NT2/D1 (cell line): Measurements from ENCODE around the gene TBL1X.

Experiments
- DNase-seq: peaks from one replicate; pipeline ENCODE4 v3.0.0-alpha.2; 2011; ENCODE audit warnings: low read depth, low spot score
- H3K27me3 ChIP-seq: 2 replicates; pipeline ENCODE4 v1.6.0; 2011; ENCODE audit warnings: mild to moderate bottlenecking; ENCODE audit not compliant: insufficient read length, insufficient read depth
- H3K36me3 ChIP-seq: 2 replicates; pipeline ENCODE4 v1.6.1; 2011; ENCODE audit warnings: mild to moderate bottlenecking, low read length, mixed read lengths; ENCODE audit not compliant: insufficient read depth, insufficient read length
- H3K4me1 ChIP-seq: 2 replicates; pipeline ENCODE4 v1.5.1; 2011; ENCODE audit not compliant: insufficient read depth, insufficient read length
- H3K4me3 ChIP-seq: 2 replicates; pipeline ENCODE4 v1.5.1; 2011; ENCODE audit warnings: low read depth; ENCODE audit not compliant: insufficient read length
- H3K9ac ChIP-seq: 2 replicates; pipeline ENCODE4 v1.6.0; 2011; ENCODE audit warnings: low read depth; ENCODE audit not compliant: insufficient read length
- H3K9me3 ChIP-seq: 2 replicates; pipeline ENCODE4 v1.5.1; 2011; ENCODE audit warnings: mild to moderate bottlenecking, low read length; ENCODE audit not compliant: insufficient read depth
- SUZ12 ChIP-seq: IDR thresholded peaks from 2 replicates; pipeline ENCODE4 v1.6.1; 2011; ENCODE audit not compliant: insufficient read length, insufficient read depth; ENCODE audit errors: extremely low read depth
- YY1 ChIP-seq: IDR thresholded peaks from 2 replicates; pipeline ENCODE4 v1.6.1; 2011; ENCODE audit not compliant: insufficient read length, insufficient read depth
- ZNF274 ChIP-seq: IDR thresholded peaks from 2 replicates; pipeline ENCODE4 v1.6.1; 2011; ENCODE audit warnings: mild to moderate bottlenecking, low read depth, low read length

The TBL1X gene

GRCh38 chrX:9593756-9594155 lies 128.9 kb downstream of the TBL1X start:
- Histone ChIP-seq H3K9ac (no peak overlapping the region), H3K9me3 (no peaks in the 10 kb centered on the region), H3K27me3 (no peaks in the 10 kb centered on the region), H3K36me3 (peaks cover 5% of the 10 kb centered on the region), H3K4me3 (no peak overlapping the region), H3K4me1 (peaks cover 2% of the 10 kb centered on the region)
- no peak for DNase-seq
- TF ChIP-seq ZNF274: no peak
- TF ChIP-seq YY1: no peak
- TF ChIP-seq SUZ12: no peak

GRCh38 chrX:9595174-9595573 lies 130.3 kb downstream of the TBL1X start:
- Histone ChIP-seq H3K9me3 (no peaks in the 10 kb centered on the region), H3K36me3 (peaks cover 7% of the 10 kb centered on the region), H3K9ac (no peak overlapping the region), H3K4me3 (no peak overlapping the region), H3K4me1 (peaks cover 2% of the 10 kb centered on the region), H3K27me3 (no peaks in the 10 kb centered on the region)
- DNase-seq: no peak
- TF ChIP-seq SUZ12 (no peak), ZNF274 (no peak), YY1 (no peak)

GRCh38 chrX:9596837-9597236 lies 132.0 kb downstream of the TBL1X start:
- H3K9ac ChIP-seq: no peak overlapping the region
- H3K4me3 ChIP-seq: no peak overlapping the region
- H3K4me1 ChIP-seq: peaks cover 2% of the 10 kb centered on the region
- DNase-seq: no peak
- TF ChIP-seq ZNF274: no peak
- TF ChIP-seq YY1: no peak
- no peak for TF ChIP-seq SUZ12
- H3K36me3 ChIP-seq: peaks cover 2% of the 10 kb centered on the region
- H3K9me3 ChIP-seq: no peaks in the 10 kb centered on the region
- no peaks in the 10 kb centered on the region for H3K27me3 ChIP-seq

- Histone ChIP-seq H3K9me3 (no peaks in the 10 kb centered on the region), H3K27me3 (no peaks in the 10 kb centered on the region), H3K9ac (no peak overlapping the region), H3K36me3 (peaks cover 2% of the 10 kb centered on the region), H3K4me1 (peaks cover 2% of the 10 kb centered on the region), H3K4me3 (no peak overlapping the region)
- no peak for TF ChIP-seq ZNF274
- no peak for TF ChIP-seq YY1
- no peak for TF ChIP-seq SUZ12
- no peak for DNase-seq
Observed at GRCh38 chrX:9597361-9598035, 132.6 kb downstream of the TBL1X start.

- Histone ChIP-seq H3K4me3 (no peak overlapping the region), H3K9ac (no peak overlapping the region), H3K36me3 (peaks cover 3% of the 10 kb centered on the region), H3K9me3 (no peaks in the 10 kb centered on the region), H3K4me1 (peaks cover 2% of the 10 kb centered on the region), H3K27me3 (no peaks in the 10 kb centered on the region)
- TF ChIP-seq YY1 (no peak), SUZ12 (no peak), ZNF274 (no peak)
- DNase-seq: no peak
Observed at GRCh38 chrX:9598344-9598743, 133.5 kb downstream of the TBL1X start.

DNA sequence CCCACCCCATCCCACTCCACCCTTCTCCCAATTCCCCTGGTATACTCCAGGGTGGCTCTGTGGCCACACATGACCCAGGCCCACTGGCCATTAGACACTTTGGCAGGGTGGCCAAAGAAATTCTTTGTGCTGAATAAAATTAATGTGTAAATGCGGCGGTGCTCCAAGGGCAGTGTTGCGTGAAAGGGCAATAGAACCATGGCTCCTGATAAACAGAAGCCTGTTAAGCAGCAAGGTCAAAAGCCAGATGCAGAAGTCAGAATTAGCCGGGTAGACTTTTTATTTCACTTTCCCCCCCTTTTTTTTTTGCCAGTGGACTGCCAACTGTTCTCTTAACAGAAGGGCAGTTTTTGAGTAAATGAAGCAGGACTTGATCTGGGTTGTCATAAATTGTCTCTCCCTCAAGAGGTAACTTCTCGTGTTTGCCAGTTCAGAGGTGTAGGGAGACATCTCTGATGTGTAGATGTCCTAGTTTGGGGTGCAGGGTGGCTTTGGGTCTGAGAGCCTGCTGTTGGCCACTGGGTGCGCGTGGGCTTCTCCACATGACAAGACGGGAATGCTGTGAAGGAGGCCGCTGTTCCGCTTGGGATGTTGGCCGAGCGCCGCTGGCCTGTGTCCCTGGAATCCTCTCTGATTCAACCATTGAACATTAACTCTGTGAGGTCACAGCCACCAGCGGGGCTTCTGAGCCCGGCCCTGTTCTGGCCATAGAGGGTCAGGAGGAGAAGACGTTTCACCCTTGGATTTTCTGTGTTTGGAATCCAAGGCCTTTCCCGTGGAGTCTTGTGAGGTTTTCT lies 139.5 kb downstream of the TBL1X start:
- TF ChIP-seq YY1 (no peak), SUZ12 (no peak)
- no peak for DNase-seq
- H3K9me3 ChIP-seq: no peaks in the 10 kb centered on the region
- H3K9ac ChIP-seq: no peak overlapping the region
- no peak overlapping the region for H3K4me3 ChIP-seq
- H3K4me1 ChIP-seq: no peaks in the 10 kb centered on the region
- peaks cover 7% of the 10 kb centered on the region for H3K36me3 ChIP-seq
- H3K27me3 ChIP-seq: no peaks in the 10 kb centered on the region

- TF ChIP-seq YY1 (no peak), ZNF274 (no peak), SUZ12 (no peak)
- Histone ChIP-seq H3K36me3 (peaks cover 5% of the 10 kb centered on the region), H3K4me1 (no peaks in the 10 kb centered on the region)
Observed at GRCh38 chrX:9604908-9605306, 140.0 kb downstream of the TBL1X start.

More at GRCh38 chrX:9604908-9605306, 140.0 kb downstream of the TBL1X start:
- Histone ChIP-seq H3K27me3 (no peaks in the 10 kb centered on the region), H3K9me3 (no peaks in the 10 kb centered on the region), H3K4me3 (no peak overlapping the region), H3K9ac (no peak overlapping the region)
- no peak for DNase-seq
